Activated CD8-positive, alpha-beta memory T cell treated with anti-CD3 and anti-CD28 coated beads, Interleukin-2, amount 50 U/mL, for 1 hour (primary cell): ENCODE measurements around the gene MSLN.

Experiments used
- DNase-seq: peaks from one replicate; pipeline ENCODE4 v3.0.0-alpha.2; 2020; ENCODE audit errors: extremely low read depth

Gene MSLN

DNA sequence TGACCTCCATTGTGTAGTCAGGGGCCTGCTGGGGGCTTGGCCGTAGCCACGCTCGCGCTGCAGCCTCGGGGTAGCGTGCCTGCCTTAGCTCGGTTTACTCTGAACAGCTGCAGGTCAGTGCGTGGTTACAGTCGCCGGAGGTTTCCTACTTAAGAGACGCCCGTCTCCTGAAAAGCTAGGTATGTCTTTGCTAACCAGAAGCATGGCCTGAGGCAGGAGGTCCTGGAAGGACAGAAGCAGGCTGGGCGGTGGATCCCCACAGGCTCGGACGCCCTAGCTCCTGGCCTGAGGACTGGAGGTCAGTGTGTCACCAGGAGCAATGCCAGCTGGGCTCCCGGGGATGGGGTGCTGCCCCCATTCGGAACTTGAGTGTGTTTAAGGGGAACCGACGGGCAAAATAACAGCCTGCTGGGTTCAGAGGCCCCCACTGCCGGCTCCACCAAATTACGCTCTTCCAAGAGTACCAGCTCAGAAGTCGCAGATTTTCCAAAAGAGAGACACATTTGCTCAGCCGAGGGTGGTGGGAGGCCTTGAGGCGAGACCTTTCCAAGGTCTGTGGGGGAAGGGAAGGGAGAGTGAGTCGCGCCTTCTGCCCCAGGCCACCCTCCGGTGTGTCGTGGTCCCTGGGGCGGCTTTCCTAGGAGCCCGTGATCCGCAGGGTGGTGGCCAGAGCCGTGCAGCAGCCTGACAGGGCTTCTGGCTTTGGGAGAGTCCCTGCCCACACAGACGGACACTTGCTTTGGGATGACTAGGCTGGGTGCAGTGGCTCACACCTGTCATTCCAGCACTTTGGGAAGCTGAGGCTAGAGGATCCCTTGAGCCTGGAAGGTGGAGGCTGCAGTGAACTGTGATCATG, 43.9 kb downstream of the MSLN start:
- DNase-seq: no peak

DNA sequence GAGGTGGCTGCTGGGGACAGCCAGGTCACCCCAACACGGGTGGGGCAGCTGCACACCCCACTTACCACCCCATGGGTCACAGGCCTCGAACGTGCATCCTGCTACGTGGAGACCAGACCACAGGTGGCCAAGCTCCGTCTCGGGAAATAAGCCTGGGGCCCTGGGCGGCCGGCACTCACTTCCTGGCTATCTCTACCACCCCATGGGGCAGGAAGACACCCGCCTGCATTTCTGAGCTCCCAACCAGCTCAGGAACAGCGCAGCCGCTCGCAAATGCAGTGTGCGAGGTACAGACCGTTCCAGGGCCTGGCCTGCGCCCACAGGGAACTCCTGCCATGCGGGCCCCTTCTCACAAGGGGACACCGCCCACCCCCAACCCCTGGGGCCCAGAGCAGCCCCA, 44.9 kb downstream of the MSLN start:
- DNase-seq: no peak

DNA sequence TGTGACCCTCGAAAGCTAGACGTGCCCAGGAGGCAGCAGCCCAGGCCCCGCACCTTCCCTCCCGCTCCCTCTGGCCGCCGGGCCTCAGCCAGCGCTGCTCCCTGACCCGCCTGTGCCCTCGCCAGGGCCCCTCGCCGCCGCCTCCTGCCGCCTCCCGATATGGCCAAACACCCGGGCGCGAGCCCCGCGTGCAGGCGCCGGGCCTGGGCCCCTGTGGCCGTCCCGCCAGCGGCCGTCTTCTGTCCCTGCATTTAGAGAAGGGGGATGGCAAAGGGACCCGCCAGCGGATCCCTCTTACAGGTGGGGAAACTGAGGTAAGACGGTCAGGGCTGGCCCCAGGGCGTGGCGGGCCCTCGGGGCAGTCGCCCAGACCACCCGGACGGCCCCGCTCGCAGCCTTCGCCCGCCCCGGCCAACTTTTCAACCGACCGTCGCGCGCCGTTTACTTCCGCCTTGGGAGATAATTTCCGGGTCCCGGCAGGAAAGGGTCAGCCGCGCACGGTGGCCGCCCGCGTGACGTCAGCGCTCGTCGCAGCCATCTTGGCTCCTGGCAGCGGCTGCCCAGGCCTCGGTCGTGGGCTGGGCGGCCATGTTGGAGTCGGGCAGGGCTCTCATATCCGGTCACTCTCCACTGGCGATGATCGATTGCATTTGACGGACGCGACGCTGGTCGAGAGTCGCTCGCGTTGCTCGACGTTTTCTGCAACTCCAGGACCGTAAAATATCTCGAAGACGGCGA, 47.0 kb downstream of the MSLN start:
- peak; percentile 55 for DNase-seq

DNA sequence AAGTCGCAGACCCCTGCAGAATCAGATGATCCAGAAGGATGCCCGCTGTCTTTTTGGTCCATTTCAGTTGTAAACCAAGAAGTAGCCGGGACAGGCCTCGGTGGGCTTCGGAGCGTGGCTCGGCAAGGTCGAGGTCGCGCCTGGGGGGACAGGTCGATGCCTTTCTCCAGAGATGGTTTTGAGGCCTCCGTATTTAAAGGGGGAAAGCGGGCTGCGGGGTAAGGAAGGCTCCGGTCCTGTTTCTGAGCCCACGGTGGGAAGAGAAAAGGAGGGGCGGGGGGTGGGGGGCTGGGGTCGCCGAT, 47.5 kb downstream of the MSLN start:
- no peak for DNase-seq

DNA sequence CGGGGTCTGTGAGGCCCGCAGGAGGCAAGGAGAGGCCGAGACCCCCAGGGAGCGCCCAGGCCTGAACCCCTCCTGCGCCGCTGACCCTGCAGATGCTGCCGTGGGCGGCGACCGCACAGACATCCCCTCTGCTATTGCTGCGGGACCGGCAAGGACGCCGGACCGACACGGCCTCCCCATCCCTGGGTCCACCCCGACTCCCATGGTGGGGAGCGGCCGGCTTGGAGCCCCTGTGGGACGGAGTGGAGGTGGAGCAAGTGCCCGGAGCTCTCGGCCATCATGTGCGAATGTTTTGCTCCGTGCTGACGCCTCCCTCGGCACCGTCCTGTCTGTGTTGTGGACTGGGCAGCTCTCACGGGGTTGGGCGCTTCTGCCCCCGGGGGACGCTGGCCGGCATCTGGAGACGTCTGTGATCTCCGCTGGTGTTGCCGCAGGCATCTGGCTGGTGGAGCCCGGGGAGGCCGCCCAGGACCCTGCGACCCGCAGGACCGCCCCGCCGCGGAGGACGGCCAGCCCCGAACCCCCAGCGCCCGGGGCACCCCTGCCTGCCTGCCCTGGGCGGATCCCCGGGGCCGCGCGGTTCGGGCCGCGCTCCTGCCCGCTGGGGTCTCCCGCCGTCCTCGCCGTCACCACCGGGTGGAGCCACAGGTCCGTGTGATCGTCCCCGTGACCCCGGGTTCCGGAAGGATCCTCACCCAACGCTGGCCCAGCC, 52.8 kb downstream of the MSLN start:
- DNase-seq: peak; percentile 8

DNA sequence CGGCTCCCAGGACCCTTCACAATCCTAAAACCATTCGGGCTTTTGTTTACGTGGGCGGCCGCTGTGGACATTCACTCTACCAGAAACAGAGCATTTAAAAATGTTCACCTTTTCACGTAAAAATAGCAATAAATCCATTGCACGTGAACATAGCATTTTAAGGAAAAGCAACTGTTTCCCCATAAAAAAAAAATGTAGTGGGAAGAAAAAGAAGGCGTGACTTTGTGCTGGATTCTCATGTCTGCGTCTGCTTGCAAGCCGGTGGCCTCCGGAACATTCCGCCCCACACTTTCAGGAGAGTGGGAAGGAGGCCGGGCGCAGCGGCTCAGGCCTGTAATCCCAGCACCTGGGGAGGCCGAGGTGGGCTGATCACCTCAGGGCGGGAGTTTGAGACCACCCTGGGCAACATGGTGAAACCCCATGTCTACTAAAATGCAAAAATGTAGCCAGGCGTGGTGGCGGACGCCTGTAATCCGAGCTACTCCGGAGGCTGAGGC, 53.4 kb downstream of the MSLN start:
- no peak for DNase-seq

DNA sequence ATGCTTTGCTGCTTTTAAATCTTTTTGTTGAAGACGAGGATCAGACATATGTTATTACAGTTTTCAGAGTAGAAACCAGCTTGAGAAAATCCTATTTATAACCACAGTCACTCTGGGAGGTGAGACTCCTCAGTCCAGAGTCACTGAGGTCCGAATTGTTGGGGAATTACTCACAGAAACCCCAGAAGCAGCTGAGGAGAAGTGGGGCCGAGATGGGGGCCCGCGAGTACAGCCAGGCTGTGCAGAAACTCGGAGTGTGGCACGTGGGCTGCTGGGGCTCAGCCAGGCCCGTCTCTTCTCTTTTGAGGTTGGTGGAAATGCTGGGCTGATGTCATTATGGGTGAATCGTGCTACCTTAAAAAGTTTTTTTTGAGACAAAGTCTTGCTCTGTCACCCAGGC, 54.4 kb downstream of the MSLN start:
- no peak for DNase-seq

DNA sequence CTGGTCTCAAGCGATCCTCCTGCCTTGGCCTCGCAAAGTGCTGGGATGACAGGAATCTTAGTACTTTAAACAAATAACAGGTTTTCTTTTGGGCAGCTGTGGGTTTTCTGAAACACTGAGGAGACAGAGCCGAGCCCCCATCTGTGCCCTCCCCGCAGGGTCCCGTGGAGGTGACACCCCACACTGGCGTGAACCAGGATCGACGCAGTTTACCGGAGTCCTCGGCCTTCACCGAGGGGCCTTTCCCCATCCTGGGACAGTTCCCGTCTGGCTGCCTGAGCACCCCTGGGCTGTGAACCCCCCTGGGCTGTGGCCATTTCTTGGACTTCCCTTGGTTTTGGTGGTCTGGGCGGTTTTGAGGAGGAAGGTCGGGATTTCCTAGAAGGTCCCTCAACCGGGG, 55.3 kb downstream of the MSLN start:
- DNase-seq: no peak

DNA sequence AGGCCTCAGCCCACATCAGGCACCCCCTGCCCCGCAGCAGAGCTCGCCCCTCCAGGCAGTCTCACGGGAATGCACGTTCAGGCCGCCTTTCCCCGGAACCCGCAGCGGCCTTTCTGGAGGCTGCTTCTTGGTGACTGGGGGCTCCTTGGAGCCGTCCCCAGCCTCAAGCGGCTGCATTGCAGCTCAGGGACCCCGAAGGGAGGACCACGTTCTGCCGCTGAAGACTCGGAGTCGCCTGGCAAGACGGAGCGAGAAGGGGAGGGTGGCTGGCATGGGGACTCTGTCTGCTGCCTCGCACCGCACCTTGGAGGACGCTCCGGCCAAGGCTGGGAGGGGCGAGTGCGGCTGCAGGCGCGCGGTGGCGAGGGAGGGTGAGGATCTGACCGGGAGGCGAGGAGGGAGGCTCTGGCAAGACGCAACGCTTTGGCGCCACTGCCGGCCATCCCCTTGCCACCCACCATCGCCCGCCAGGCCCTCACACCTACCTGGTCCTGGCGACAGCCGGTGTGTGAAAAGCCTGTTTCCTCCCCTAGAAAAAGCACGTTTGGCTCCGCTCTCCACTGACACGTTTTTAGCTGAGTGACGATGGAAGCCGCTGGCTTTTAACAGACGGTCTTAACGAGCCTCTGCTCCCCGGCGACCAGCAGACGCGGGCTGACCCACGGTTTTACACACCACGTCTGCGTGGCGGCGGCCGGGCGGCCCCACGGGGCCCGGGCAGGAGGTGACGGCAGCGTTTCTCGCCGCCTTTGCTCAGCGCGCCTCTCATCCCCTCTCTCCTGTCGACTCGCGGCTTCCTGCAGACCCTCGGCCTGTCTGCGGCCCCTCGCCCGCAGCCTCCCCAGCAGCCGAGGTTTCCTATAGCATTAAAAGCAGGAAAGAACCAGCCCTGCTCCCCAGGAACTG, 56.7 kb downstream of the MSLN start:
- no peak for DNase-seq

DNA sequence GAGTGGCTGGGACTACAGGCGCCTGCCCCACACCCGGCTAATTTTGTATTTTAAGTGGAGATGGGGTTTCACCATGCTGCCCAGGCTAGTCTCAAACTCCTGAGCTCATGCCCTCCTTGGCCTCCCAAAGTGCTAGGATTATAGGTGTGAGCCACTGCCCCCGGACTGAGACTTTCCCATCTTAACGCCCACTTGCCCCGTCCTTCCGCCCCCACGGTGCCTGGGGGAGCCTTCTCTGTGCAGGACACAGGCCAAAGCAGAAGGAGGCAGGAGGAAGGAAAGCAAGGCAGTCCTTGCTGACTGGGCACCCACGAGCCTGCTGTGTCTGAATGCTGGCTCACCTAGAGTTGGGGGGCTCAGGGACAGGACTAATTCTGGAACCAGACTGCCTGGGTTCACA, 57.6 kb downstream of the MSLN start:
- no peak for DNase-seq
